Osteoblast (primary cell): ENCODE measurements around the gene GABRG1. TPM values are rescaled to one million over a fixed set of nuclear protein-coding genes. Genes with fewer than 3 reads are reported as not detected.
A peak's percentile ranks its signal among the peaks of the same experiment; 100 is the strongest.

Experiments
- DNase-seq: peaks from one replicate; pipeline ENCODE4 v3.0.0; 2011; ENCODE audit warnings: low spot score, mixed read lengths; ENCODE audit not compliant: insufficient read length; ENCODE audit errors: missing footprints
- H2AFZ ChIP-seq: 2 replicates; pipeline ENCODE4 v1.6.0; 2011; ENCODE audit warnings: mild to moderate bottlenecking, low read length
- H3K27ac ChIP-seq: 2 replicates; pipeline ENCODE4 v1.5.1; 2011; ENCODE audit warnings: mild to moderate bottlenecking, low read depth, low read length, moderate library complexity
- H3K27me3 ChIP-seq: 2 replicates; pipeline ENCODE4 v1.6.0; 2012; ENCODE audit warnings: mild to moderate bottlenecking, control low read depth, inconsistent platforms, low read length, moderate library complexity; ENCODE audit not compliant: insufficient read depth
- H3K36me3 ChIP-seq: 2 replicates; pipeline ENCODE4 v1.5.1; 2011; ENCODE audit warnings: mild to moderate bottlenecking, low read length, control low read depth, moderate library complexity; ENCODE audit not compliant: insufficient read depth
- H3K4me1 ChIP-seq: 2 replicates; pipeline ENCODE4 v1.5.1; 2011; ENCODE audit warnings: mild to moderate bottlenecking, low read length, control low read depth, moderate library complexity; ENCODE audit not compliant: insufficient read depth
- H3K4me2 ChIP-seq: 2 replicates; pipeline ENCODE4 v1.6.0; 2011; ENCODE audit warnings: mild to moderate bottlenecking, low read length; ENCODE audit not compliant: insufficient read depth
- H3K4me3 ChIP-seq: fragments of 200-600 bp; sonication (generic); 3 replicates; pipeline ENCODE4 v1.5.1; 2012; ENCODE audit warnings: mild to moderate bottlenecking, low read length, inconsistent platforms; ENCODE audit not compliant: insufficient read depth
- H3K79me2 ChIP-seq: 2 replicates; pipeline ENCODE4 v1.6.0; 2012; ENCODE audit warnings: mild to moderate bottlenecking, low read length, control low read depth, inconsistent platforms; ENCODE audit not compliant: insufficient read depth
- H3K9me3 ChIP-seq: 2 replicates; pipeline ENCODE4 v1.5.1; 2011; ENCODE audit warnings: low read depth, low read length, control low read depth
- H4K20me1 ChIP-seq: 2 replicates; pipeline ENCODE4 v1.6.0; 2012; ENCODE audit warnings: mild to moderate bottlenecking, low read length, control low read depth; ENCODE audit not compliant: insufficient read depth
- CTCF ChIP-seq: IDR thresholded peaks from 2 replicates; pipeline ENCODE4 v1.5.1; 2011; ENCODE audit warnings: mild to moderate bottlenecking, low read depth, low read length, moderate library complexity; ENCODE audit errors: extremely low read depth
- total RNA-seq: library from RNA; depleted of rRNA; stranded (reverse); fragments of >200 nt; gene quantifications from 2 replicates; pipeline ENCODE4 v1.2.3, GENCODE V29; 2012

Gene GABRG1
- not detected in 2 replicates for total RNA-seq

GRCh38 chr4:46123913-46124755 lies at the start of gene GABRG1:
GABRG1 (minus strand) TSS chr4:46124054; CDS start chr4:46123913, 141 bp downstream.
- H3K4me1 ChIP-seq = no peaks in the 10 kb centered on the region
- H2AFZ ChIP-seq = no peak within 1 kb of the TSS
- H3K9me3 ChIP-seq = no peaks in the 10 kb centered on the region
- no peak within 1 kb of the TSS for H3K4me2 ChIP-seq
- H3K79me2 ChIP-seq = no peaks in the 10 kb centered on the region
- TF ChIP-seq CTCF = no peak
- no peaks in the 10 kb centered on the region for H4K20me1 ChIP-seq
- H3K27ac ChIP-seq = no peak within 1 kb of the TSS
- H3K27me3 ChIP-seq = no peaks in the 10 kb centered on the region
- no peaks in the 10 kb centered on the region for H3K36me3 ChIP-seq
- no peak within 1 kb of the TSS for H3K4me3 ChIP-seq
- DNase-seq = peak; percentile 6

- DNase-seq = no peak
- Histone ChIP-seq H3K4me2 (no peak overlapping the region), H3K4me1 (no peaks in the 10 kb centered on the region), H3K4me3 (no peak overlapping the region), H3K36me3 (no peaks in the 10 kb centered on the region), H4K20me1 (no peaks in the 10 kb centered on the region), H3K9me3 (no peaks in the 10 kb centered on the region), H2AFZ (no peak overlapping the region), H3K79me2 (no peaks in the 10 kb centered on the region), H3K27me3 (no peaks in the 10 kb centered on the region), H3K27ac (no peak overlapping the region)
- no peak for TF ChIP-seq CTCF
These were observed 23.1 kb upstream of the GABRG1 start for GRCh38 chr4:46146993-46147392.

GRCh38 chr4:46131498-46132057 lies 7.7 kb upstream of the GABRG1 start:
- no peak for TF ChIP-seq CTCF
- no peak for DNase-seq
- no peak overlapping the region for H3K4me3 ChIP-seq
- H2AFZ ChIP-seq = no peak overlapping the region
- H3K79me2 ChIP-seq = no peaks in the 10 kb centered on the region
- H3K4me2 ChIP-seq = no peak overlapping the region
- no peak overlapping the region for H3K27ac ChIP-seq
- H3K4me1 ChIP-seq = no peaks in the 10 kb centered on the region
- no peaks in the 10 kb centered on the region for H4K20me1 ChIP-seq
- no peaks in the 10 kb centered on the region for H3K36me3 ChIP-seq
- no peaks in the 10 kb centered on the region for H3K27me3 ChIP-seq
- H3K9me3 ChIP-seq = no peaks in the 10 kb centered on the region

- no peaks in the 10 kb centered on the region for H3K27me3 ChIP-seq
- no peaks in the 10 kb centered on the region for H3K79me2 ChIP-seq
- no peak overlapping the region for H3K27ac ChIP-seq
- no peaks in the 10 kb centered on the region for H4K20me1 ChIP-seq
- H2AFZ ChIP-seq = no peak overlapping the region
- TF ChIP-seq CTCF = no peak
- no peak overlapping the region for H3K4me2 ChIP-seq
- no peaks in the 10 kb centered on the region for H3K4me1 ChIP-seq
- no peaks in the 10 kb centered on the region for H3K36me3 ChIP-seq
- no peaks in the 10 kb centered on the region for H3K9me3 ChIP-seq
- H3K4me3 ChIP-seq = no peak overlapping the region
- DNase-seq = no peak
These were observed 1.0 kb upstream of the GABRG1 start for GRCh38 chr4:46124773-46125413.
